Adrenal gland (tissue), 5 donors: ENCODE data around the gene B4GALNT3.

Experiments
- POLR2A ChIP-seq, 2 donors: fragments of 450-650 bp; IDR thresholded peaks; one replicate each; pipeline ENCODE4 v1.6.1; 2017; ENCODE audit warnings: antibody characterized with exemption in 2 of 2, mild to moderate bottlenecking in 2 of 2, moderate library complexity in 1 of 2
- TF ChIP-seq, protein P1 (sequence below), 6 experiments: fragments of 450-650 bp in 4 of 6; fragments of 200-600 bp in 2 of 6; sonication (generic) in 1 of 6; IDR thresholded peaks; 1 replicate in 5 of 6; 2 replicates in 1 of 6; pipeline versions ENCODE4 v1.5.1 to v1.8.0; 2016 to 2021; ENCODE audit warnings: antibody characterized with exemption in 6 of 6, mild to moderate bottlenecking in 2 of 6, moderate library complexity in 1 of 6
- donor health status: DM: no; HTN: no; CAD: no.

DNA sequence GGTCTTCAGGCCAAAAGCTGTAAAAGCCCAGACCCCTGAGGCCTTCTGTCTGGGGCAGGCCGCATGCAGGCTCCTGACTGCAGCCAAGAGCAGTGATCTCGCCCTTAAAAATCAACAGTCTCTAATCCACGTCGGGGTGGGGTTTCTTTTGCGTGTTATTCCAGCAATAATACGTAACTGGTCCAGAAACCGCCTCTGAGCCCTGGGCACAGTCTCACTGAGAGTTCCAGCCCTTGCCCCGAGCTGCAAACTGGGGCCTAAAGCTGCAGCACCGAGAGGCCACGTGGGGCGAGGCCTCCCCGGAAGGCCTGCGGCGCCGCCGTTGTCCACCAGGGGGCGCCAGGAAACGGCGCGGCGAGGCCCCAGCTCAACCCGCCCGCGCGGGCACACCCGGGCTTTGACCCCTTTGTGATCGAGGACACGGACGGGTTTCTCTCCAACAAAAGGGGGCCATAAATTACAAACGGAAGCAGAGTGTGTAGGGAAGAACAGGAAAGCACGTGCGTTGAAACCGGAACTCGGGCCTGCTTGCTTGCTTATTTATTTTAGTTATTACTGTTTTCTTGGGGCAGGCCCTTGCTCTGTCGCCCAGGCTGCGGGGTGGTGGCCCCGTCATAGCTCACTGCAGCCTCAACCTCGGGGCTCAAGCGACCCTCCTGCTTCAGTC, 116.3 kb downstream of the B4GALNT3 start:
- no peak for TF ChIP-seq POLR2A (IDR thresholded peaks at IDR 0.05)
- TF ChIP-seq, protein P1, sequence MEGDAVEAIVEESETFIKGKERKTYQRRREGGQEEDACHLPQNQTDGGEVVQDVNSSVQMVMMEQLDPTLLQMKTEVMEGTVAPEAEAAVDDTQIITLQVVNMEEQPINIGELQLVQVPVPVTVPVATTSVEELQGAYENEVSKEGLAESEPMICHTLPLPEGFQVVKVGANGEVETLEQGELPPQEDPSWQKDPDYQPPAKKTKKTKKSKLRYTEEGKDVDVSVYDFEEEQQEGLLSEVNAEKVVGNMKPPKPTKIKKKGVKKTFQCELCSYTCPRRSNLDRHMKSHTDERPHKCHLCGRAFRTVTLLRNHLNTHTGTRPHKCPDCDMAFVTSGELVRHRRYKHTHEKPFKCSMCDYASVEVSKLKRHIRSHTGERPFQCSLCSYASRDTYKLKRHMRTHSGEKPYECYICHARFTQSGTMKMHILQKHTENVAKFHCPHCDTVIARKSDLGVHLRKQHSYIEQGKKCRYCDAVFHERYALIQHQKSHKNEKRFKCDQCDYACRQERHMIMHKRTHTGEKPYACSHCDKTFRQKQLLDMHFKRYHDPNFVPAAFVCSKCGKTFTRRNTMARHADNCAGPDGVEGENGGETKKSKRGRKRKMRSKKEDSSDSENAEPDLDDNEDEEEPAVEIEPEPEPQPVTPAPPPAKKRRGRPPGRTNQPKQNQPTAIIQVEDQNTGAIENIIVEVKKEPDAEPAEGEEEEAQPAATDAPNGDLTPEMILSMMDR (IDR thresholded peaks at IDR 0.05) = peak; percentile 89 to 99 (median 99)
